HTERT RPE-1 (cell line): ENCODE measurements around the gene FXYD6.
"Not testable (repeated sequence)": the region's sequence is repeated elsewhere in the genome, so short reads cannot be mapped to it uniquely, and the experiment has no call there.

Experiments
- in situ Hi-C: fragments of 300-500 bp; cut with MboI; formaldehyde crosslinking; loops from 4 replicates; pipeline ENCODE4 v1.14.3; 2020; ENCODE audit warnings: low sequenced_read_pairs

FXYD6 gene, protein sequence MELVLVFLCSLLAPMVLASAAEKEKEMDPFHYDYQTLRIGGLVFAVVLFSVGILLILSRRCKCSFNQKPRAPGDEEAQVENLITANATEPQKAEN

DNA sequence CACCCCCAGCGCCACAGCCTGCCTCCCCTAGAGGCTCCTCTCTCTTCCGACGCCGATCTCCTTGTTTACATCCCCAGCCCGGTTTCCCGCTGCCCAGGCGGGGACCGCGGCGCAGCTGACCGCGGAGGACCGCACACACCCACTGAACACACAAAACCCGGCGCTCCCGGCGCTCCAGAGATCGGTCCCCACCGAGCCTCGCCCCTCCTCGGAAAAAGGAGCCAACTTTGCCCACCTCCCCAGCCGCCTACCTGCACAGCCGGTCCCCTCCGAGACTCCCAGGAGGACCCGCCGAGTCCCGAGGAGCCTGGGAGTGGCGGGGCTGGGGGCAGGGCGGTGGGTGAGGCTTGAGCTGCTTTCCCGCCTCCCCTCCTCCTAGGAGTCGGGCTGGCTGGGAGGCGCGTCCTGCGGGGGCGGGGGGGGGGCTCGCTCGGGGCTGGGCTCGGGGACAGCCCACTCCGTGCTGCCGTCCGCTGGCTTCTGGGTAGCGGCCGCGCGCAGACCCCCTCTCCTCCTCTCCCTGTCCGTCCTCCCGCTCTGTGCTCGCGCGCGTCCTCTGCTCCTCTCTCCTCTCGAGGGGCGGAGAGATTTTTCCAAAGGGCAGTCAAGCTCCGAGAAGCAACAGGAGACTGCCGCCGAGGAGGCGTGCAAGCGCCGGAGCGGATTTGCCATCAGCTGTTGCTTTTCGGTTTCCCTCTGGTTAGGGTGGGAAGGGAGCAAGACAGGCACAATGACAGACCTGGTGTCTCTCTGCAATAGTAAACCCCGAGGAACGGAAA, at the start of gene FXYD6:
Gene FXYD6, minus strand, starts transcription at position 318 of the 779 bp plus-strand sequence. CDS start 33,882 bp downstream, outside the sequence.
- in situ Hi-C loops, result no loop called here

GRCh38 chr11:117926166-117926565, 49.7 kb upstream of the FXYD6 start:
- in situ Hi-C loops, result not testable (repeated sequence)

DNA sequence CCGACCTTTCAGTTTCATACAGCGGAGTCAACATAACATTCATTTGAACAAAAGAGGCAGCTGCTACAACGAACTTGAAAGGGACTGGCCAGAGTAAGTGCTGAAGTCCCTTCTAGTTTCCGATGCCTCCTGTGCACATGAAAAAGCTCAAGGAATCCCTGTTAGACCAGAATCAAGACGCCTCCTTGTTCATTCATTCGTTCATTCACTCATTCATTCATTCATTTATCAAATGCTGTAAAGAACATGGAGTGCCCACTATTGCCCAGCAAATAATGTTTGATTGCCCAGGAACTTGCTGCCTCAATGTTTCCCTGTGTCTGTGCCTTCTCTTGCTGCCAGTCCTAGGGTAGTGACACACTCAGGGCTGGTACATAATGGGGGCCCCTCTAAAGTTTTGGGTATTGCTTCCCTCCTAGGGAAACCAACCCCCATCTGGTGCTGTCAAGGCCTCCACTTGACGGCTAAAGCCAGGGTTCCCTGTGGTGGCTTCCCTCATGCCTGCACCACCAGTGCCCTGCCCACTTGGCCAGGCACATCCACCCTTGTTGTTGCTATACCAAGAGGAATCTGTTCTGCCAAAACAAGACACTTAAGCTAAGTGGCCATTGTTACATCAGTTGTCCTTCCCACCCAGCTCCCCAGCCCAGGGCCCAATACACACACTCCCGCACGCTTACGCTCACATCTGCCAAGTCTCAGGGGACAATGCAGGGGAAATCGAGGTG, 48.9 kb upstream of the FXYD6 start:
- in situ Hi-C loops, result no loop called here

GRCh38 chr11:117924631-117925170, 48.2 kb upstream of the FXYD6 start:
- in situ Hi-C loops, result no loop called here

DNA sequence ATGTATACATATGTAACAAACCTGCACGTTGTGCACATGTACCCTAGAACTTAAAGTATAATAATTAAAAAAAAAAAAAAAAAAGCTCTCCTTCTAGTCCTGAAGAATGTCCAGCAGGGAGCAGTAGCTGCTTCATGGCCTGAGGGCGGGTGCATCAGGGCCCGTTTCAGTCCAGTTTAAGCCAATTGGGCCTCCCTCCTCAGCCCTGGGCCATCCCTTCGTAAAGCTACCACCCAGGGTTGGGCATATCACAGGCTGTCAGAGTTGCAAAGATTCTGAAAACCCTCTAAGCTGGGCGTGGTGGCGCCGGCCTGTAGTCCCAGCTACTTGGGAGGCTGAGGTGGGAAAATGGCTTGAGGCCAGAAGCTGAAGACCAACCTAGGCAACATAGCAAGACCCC, 47.3 kb upstream of the FXYD6 start:
- in situ Hi-C loops, result no loop called here

DNA sequence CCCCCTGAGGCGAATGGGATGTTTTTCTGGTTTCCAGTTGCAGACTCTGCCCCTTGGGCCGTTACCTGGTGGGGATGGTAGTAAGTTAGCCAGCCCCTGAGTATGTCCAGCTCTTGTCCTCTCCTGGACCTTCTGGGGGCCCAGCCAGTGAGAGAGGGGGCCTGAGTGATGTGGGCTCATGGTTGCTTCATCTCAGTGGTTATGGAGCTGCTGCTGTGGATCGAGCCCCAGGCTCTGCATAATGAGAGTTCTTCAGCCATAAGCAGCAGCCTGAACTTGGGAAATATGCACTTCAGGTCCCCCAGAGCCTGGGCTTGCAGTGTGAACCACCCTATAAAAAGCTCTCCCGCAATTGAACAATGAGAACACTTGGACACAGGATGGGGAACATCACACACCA, 46.8 kb upstream of the FXYD6 start:
- in situ Hi-C loops, result no loop called here

DNA sequence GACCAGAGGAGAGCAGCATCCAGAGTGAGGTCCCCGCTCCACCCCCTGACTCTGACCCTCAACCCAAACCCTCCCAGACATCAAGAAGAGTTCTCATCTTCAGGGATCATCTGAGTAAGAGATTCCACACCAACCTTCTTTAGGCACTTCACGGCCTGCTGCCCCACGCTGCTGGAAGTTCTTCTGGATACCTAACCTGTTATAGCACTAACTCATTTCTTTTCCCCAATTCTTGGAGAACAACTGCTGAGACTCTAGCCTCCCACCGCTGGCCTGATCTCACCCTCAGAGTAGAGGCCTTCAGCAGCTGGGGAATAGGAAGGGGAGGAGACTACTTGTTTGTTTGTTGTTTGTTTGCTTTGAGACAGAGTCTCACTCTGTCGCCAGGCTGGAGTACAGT, 45.4 kb upstream of the FXYD6 start:
- in situ Hi-C loops, result no loop called here

DNA sequence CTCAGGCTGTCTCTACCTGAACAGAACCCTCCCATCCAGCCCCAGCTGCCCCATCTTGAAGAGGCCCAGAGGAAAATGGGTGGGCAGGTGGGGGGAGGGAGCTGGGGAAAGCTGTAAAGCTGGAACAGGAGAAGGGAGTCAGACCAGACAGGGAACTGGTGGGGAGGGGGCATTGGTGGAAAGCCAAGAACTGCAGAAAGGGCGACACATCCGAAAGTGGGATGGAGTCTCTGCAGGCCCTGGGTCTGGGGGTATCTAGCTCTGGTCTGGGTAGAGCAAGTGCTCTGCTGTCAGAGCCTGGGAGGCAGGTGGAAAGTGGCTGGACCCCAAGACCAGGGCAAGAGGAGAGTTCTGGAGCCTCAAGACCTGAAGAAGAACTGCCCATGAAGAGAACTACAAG, 45.0 kb upstream of the FXYD6 start:
- in situ Hi-C loops, result no loop called here

DNA sequence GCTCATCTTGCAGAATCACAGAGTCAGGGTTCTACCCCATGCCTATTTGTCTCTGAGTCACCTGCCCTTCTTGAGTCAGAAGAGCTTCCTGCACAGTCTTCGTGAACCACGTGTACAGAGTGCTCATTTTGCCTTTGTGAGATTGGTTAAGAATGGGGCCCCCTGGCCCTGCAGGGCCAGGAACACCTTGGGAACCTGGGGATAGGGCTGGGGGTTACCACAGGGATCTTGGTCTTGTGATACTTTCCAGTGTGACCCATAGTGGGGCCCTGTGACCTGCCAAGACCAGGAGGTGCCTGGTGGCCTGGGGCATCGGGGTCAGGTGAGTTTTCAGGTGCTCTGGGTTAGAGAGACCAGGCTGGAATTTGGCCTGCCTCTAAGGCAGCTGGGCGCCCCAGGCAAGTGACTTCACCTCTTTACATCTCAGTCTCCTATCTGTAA, 43.3 kb upstream of the FXYD6 start:
- in situ Hi-C loops, result no loop called here

DNA sequence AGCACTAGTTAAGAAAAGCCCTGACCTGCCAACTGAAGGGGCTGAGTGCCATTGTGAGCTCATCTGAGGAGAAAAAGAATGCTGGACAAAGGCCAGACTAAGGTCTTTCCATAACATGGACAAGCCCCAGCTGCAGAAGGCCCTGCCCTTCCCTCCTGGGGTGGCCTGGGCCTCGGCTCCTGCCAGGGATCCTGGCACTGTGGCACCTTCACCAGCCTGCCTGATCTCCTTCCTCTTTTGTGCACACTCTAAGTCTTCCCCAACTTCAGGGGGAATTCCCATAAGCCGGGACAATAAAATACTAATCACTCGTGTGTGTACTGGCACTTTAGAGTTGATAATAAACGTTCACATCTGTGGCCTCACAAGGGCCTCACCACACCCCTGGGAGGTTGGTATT, 42.9 kb upstream of the FXYD6 start:
- in situ Hi-C loops, result no loop called here

DNA sequence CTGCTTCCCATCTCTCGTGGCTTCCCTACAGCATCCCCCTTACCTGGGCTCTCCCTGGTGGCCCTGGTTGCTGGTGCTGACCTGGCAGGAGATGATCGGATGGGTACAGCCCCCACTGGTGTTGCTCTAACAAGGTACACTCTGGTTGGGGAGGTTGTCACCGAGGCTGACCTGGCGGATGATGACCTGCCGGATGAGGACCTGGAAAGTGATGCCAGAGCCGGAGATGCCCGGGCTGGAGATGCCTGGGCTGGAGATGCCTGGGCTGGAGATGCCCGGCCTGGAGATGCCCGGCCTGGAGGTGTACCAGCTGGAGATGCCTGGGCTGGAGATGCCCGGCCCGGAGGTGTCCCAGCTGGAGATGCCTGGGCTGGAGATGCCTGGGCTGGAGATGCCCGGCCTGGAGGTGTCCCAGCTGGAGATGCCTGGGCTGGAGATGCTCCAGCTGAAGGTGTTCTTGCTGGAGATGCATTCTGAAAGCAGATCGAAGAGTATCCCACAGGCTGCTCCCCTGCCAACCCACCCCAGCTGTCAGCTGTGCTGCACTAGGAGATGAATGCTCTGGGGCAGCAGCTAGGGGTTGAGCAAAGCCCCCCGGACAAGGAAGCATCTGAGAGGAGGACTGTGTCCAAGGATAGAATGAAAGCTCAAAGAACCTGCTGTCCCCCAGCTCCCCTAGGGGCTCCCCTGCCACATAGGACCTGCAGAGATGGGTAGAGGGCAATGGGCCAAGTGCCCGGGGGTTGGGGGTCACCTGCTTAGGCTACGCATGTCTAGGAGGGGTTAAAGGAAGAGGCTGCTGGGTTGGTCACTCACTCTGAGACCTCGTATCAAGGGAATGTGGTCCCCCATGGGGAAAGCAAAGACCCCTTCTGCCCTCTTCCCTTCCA, 42.2 kb upstream of the FXYD6 start:
- in situ Hi-C loops, result no loop called here

DNA sequence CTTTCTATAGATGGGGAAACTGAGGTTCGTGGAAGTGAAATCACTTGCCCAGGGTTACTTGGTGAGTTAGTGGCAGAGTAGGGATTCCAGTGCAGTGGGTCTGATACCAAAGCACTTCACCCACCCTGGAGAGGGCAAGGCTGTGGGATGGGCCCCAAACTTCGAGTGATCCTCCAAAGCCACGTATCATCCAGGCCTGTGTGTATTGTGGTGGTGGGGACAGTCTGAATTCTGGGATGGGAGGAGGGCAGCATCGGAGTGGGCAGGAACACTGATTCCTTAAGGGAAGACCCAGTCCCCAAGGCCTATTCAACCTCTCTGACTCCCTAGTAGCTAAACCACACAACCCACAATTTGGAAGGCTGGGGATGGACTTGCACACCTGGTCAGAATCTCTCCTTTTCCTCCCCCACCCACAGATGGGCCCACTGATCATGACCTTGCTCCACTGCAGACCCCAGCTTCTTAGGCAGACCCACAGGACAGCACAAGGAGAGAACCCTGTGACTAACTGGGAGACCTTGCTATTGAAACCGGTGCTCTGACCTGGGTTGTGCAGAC, 41.2 kb upstream of the FXYD6 start:
- in situ Hi-C loops, result no loop called here

DNA sequence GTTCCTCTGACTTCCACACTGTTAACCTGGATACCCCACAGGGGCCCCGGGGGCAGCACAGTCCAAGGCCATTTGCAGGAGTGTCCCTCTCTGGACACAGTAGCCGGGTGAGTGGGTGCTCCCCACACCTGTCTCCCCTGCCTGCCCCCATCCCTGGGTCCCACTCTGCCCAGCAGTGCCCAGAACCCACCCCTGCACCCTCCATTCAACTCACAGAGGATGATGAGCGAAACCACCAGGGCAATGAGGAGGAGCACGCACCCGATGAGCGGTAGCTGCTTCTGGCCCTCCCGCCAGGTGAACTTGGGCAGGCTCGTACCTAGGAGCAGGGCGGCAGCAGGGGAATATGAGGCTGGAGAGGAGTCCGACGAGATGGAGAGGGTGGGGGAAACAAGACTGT, 40.5 kb upstream of the FXYD6 start:
- in situ Hi-C loops, result no loop called here

- in situ Hi-C loops, result no loop called here
Observed at GRCh38 chr11:117915672-117916235, 39.3 kb upstream of the FXYD6 start.

GRCh38 chr11:117914991-117915618, 38.6 kb upstream of the FXYD6 start:
- in situ Hi-C loops, result no loop called here

- in situ Hi-C loops, result no loop called here
Observed at GRCh38 chr11:117914398-117914761, 37.9 kb upstream of the FXYD6 start.

DNA sequence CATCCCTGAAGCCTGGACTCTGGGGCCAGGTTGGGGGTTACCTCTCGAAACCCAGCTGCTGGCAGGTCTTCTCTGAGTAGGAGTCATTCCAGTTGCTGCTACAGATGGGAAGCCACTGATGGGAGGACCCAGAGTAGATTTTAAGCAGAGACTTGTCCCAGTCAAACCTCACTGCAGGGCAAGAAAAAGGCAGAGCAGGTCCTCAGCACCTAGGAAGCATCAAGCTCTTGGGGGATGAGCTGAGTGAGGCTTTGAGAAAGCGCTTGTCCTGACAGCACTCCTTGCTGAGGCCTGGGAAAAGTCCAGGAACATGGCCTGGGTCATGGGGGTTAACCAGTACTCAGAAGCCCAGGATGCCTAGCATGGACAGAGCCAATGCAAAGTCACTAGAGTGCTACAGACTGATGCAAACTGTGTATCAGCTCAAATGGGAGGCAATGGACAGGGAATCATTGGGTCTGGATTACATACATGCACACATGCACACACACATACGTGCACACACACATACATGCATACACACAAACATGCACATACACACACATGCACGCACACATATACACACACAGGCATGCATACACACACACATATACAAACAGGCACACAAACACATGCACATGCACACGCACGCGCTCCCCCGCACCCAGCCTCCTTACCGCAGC, 37.4 kb upstream of the FXYD6 start:
- in situ Hi-C loops, result no loop called here

- in situ Hi-C loops, result no loop called here
Observed at GRCh38 chr11:117912497-117912896, 36.0 kb upstream of the FXYD6 start.

DNA sequence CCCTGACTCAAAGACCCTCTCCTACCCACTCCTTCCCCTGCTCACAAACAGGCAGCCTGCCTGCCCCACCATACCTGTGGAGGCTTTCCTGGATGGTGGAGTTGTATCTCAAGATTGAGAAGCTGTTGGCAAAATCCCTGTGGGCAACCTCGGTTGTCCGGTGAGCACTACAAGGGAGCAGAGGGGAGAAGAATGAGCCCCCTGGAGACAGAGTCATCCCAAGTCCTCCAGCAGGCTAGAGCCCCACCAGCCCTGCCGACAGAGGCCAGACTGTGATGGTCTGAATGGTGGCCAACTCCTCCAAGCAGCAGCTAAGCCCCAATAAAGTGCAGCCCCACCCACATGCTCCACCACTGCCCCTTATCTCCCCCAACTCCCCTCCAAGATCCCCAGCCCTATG, 35.2 kb upstream of the FXYD6 start:
- in situ Hi-C loops, result no loop called here
